Vagina (tissue), 2 donors: ENCODE measurements around the gene KIAA0753. TPM values are rescaled to one million over a fixed set of nuclear protein-coding genes. Genes with fewer than 3 reads are reported as not detected.

Experiments
- DNase-seq, 2 donors: peaks; one replicate each; pipeline ENCODE4 v3.0.0-alpha.2; 2017; ENCODE audit errors: extremely low spot score in 2 of 2
- H3K27ac ChIP-seq: fragments of 200-600 bp; sonication (generic); one replicate; pipeline ENCODE4 v1.5.1; 2019
- H3K27me3 ChIP-seq: fragments of 200-600 bp; sonication (generic); one replicate; pipeline ENCODE4 v1.5.1; 2019
- H3K36me3 ChIP-seq, 2 donors: fragments of 200-600 bp; sonication (generic); one replicate each; pipeline ENCODE4 v1.5.1; 2017 to 2019
- H3K4me1 ChIP-seq: fragments of 200-600 bp; sonication (generic); one replicate; pipeline ENCODE4 v1.5.1; 2019
- H3K4me3 ChIP-seq, 2 donors: fragments of 200-600 bp; sonication (generic); 1 replicate in 1 of 2; 2 replicates in 1 of 2; pipeline ENCODE4 v1.5.1; 2016 to 2019
- H3K9me3 ChIP-seq: fragments of 200-600 bp; sonication (generic); one replicate; pipeline ENCODE4 v1.5.1; 2019
- POLR2A ChIP-seq, 2 donors: fragments of 450-650 bp; IDR thresholded peaks; one replicate each; pipeline ENCODE4 v1.6.1; 2017; ENCODE audit warnings: antibody characterized with exemption in 2 of 2, mild to moderate bottlenecking in 2 of 2, moderate library complexity in 2 of 2
- POLR2AphosphoS5 ChIP-seq, 2 donors: sonication (generic); formaldehyde crosslinking; IDR thresholded peaks; one replicate each; pipeline ENCODE4 v1.9.0; 2017; ENCODE audit warnings: antibody characterized with exemption in 2 of 2, mild to moderate bottlenecking in 2 of 2, low read depth in 1 of 2; ENCODE audit not compliant: insufficient read depth in 1 of 2
- intact Hi-C: fragments of 100-400 bp; cut with DNase I; formaldehyde crosslinking; loops from one replicate; pipeline ENCODE4 v1.15.1; 2023
- microRNA-seq: library from miRNA; unstranded; fragments of <30 nt; microRNA quantifications from one replicate; pipeline ENCODE4, GENCODE V29; 2017; ENCODE audit warnings: borderline number of aligned reads, borderline replicate concordance
- small RNA-seq: library from RNA; depleted of rRNA; stranded (forward); fragments of <200 nt; gene quantifications from one replicate; pipeline ENCODE3, GENCODE V24; 2016
- total RNA-seq: library from RNA; depleted of rRNA; stranded (reverse); fragments of >200 nt; gene quantifications from one replicate; pipeline ENCODE4 v1.2.3, GENCODE V29; 2016
- TF ChIP-seq, protein P1 (sequence below), 3 experiments: fragments of 450-650 bp in 2 of 3; fragments of 200-600 bp in 1 of 3; sonication (generic) in 1 of 3; IDR thresholded peaks; one replicate each; pipeline ENCODE4 v1.5.1; 2017 to 2019; ENCODE audit warnings: antibody characterized with exemption in 3 of 3, mild to moderate bottlenecking in 2 of 3, moderate library complexity in 2 of 3

The KIAA0753 gene
- total RNA-seq, 1 donor from 2014 or later, result 14.5 TPM

DNA sequence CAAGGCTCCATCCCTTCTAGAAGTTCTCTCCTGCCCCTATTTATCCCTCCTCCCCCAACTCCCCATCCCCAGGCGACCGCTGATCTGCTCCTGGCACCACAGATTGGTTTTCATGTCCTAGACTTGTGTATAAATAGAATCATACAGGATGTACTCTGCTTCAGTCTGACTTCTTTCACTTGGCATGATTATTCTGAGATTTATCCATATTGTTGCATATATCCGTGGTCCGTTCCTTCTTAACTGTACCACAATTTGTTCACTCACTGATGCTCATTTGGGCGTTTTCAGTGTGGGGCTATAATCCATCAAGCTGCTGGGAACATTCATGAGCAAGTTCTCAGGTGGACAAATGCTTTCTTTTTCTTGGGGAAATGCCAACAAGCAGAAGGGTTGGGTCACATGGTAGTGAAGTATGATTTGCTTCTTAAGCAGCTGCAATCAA is 108.0 kb downstream of the KIAA0753 start:
- no peaks in the 10 kb centered on the region for H3K4me1 ChIP-seq
- TF ChIP-seq, protein P1, sequence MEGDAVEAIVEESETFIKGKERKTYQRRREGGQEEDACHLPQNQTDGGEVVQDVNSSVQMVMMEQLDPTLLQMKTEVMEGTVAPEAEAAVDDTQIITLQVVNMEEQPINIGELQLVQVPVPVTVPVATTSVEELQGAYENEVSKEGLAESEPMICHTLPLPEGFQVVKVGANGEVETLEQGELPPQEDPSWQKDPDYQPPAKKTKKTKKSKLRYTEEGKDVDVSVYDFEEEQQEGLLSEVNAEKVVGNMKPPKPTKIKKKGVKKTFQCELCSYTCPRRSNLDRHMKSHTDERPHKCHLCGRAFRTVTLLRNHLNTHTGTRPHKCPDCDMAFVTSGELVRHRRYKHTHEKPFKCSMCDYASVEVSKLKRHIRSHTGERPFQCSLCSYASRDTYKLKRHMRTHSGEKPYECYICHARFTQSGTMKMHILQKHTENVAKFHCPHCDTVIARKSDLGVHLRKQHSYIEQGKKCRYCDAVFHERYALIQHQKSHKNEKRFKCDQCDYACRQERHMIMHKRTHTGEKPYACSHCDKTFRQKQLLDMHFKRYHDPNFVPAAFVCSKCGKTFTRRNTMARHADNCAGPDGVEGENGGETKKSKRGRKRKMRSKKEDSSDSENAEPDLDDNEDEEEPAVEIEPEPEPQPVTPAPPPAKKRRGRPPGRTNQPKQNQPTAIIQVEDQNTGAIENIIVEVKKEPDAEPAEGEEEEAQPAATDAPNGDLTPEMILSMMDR (IDR thresholded peaks at IDR 0.05), result no peak
- TF ChIP-seq POLR2AphosphoS5 (IDR thresholded peaks at IDR 0.05; ENCODE audit: insufficient read depth in 1 of 2, low read depth in 1 of 2) (no peak), POLR2A (IDR thresholded peaks at IDR 0.05) (no peak)
- DNase-seq, result no peak
- intact Hi-C loops, result no loop called here
- no peaks in the 10 kb centered on the region for H3K27me3 ChIP-seq
- H3K9me3 ChIP-seq, result no peaks in the 10 kb centered on the region
- no peak overlapping the region for H3K4me3 ChIP-seq
- H3K36me3 ChIP-seq, result no peaks in the 10 kb centered on the region
- H3K27ac ChIP-seq, result no peak overlapping the region

DNA sequence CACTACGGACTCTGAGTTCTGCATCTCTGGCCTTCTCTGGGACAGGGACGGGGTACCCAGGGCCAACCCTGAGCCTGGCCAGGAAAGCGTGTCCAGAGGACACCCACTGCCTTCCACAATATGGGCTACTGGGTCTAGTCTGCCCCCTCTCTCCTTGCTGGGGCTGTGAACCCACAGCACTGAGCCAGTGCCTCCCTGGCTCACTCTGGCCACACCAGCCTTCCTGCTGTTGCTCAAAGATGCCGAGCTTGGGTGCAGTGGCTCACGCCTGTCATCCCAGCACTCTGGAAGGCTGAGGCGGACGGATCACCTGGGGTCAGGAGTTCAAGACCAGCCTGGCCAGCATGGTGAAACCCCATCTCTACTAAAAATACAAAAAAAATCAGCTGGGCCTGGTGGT is 108.9 kb downstream of the KIAA0753 start:
- TF ChIP-seq, protein P1 (IDR thresholded peaks at IDR 0.05), result no peak
- TF ChIP-seq POLR2A (IDR thresholded peaks at IDR 0.05), result no peak
- no peak for TF ChIP-seq POLR2AphosphoS5 (IDR thresholded peaks at IDR 0.05; ENCODE audit: insufficient read depth in 1 of 2, low read depth in 1 of 2)
- DNase-seq, result no peak
- Histone ChIP-seq H3K4me1 (no peaks in the 10 kb centered on the region), H3K27ac (no peak overlapping the region), H3K9me3 (no peaks in the 10 kb centered on the region), H3K4me3 (no peak overlapping the region), H3K36me3 (no peaks in the 10 kb centered on the region), H3K27me3 (no peaks in the 10 kb centered on the region)
- intact Hi-C loops, result no loop called here

- no peak for DNase-seq
- H3K27ac ChIP-seq, result no peak overlapping the region
- TF ChIP-seq, protein P1 (IDR thresholded peaks at IDR 0.05), result no peak
- TF ChIP-seq POLR2AphosphoS5 (IDR thresholded peaks at IDR 0.05; ENCODE audit: insufficient read depth in 1 of 2, low read depth in 1 of 2) (no peak), POLR2A (IDR thresholded peaks at IDR 0.05) (no peak)
- intact Hi-C loops, result no loop called here
- H3K27me3 ChIP-seq, result no peaks in the 10 kb centered on the region
- H3K36me3 ChIP-seq, result no peaks in the 10 kb centered on the region
- H3K4me3 ChIP-seq, result no peak overlapping the region
- no peaks in the 10 kb centered on the region for H3K9me3 ChIP-seq
- H3K4me1 ChIP-seq, result no peaks in the 10 kb centered on the region
Measured at GRCh38 chr17:6530324-6530920, 110.1 kb downstream of the KIAA0753 start.

DNA sequence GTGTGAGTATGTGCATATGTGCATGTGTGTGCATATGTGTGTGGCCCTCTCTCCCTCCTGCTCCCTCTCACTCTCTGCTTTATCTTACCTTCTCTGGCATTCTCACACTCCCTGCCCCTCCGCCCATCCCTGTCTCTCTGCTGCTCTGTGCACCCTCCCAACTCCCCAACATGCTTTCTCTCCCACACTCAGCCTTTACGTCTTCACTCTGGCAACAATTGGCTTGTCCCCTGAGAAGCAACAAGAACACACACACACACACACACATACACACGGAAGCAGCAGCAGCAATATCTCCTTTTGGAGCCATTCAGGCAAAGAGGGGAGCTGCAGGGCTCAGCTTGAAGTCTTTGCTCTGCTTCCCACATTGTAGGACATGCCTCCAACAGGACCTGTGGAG is 112.0 kb downstream of the KIAA0753 start:
- intact Hi-C loops, result no loop called here
- TF ChIP-seq POLR2A (IDR thresholded peaks at IDR 0.05) (no peak), POLR2AphosphoS5 (IDR thresholded peaks at IDR 0.05; ENCODE audit: insufficient read depth in 1 of 2, low read depth in 1 of 2) (no peak)
- TF ChIP-seq, protein P1 (IDR thresholded peaks at IDR 0.05), result no peak
- Histone ChIP-seq H3K9me3 (no peaks in the 10 kb centered on the region), H3K27ac (no peak overlapping the region), H3K4me3 (no peak overlapping the region), H3K36me3 (no peaks in the 10 kb centered on the region), H3K4me1 (no peaks in the 10 kb centered on the region), H3K27me3 (no peaks in the 10 kb centered on the region)
- no peak for DNase-seq

Small RNAs within 50 kb of the gene (microRNA-seq; reads per million reads assigned to microRNA genes)
- gene MIR4520-1 (not detected), gene MIR4520-2 (not detected)

Small RNAs within 50 kb of the gene (small RNA-seq; reads per million reads assigned to genes)
- gene MIR4520-1 (0.43 reads per million), gene RNA5SP435 (0.69 reads per million)

Other genes with a start within 250 kb of the KIAA0753 start
- not detected for gene AIPL1, start 205.6 kb downstream of the KIAA0753 start, total RNA-seq
- 0.74 TPM for gene PIMREG, start 196.3 kb downstream of the KIAA0753 start, total RNA-seq
- 8.6 TPM for gene PITPNM3, start 84.2 kb downstream of the KIAA0753 start, total RNA-seq
- gene TXNDC17, start 349 bp upstream of the KIAA0753 start, total RNA-seq, result 164 TPM
- gene MED31, start 10.9 kb upstream of the KIAA0753 start, total RNA-seq, result 13.3 TPM
- 3.2 TPM for gene C17orf100, start 11.1 kb upstream of the KIAA0753 start, total RNA-seq
- gene SLC13A5, start 72.7 kb upstream of the KIAA0753 start, total RNA-seq, result 1.7 TPM
- 43.0 TPM for gene XAF1, start 115.3 kb upstream of the KIAA0753 start, total RNA-seq
- not detected for gene FBXO39, start 135.5 kb upstream of the KIAA0753 start, total RNA-seq
- gene TEKT1, start 191.0 kb upstream of the KIAA0753 start, total RNA-seq, result not detected